Keratinocyte (primary cell): ENCODE results near the gene PDE6G. TPM values are rescaled to one million over a fixed set of nuclear protein-coding genes. Genes with fewer than 3 reads are reported as not detected.

Source experiments
- DNase-seq: peaks from one replicate; pipeline ENCODE4 v3.0.0-alpha.2; 2011; ENCODE audit warnings: low read depth, missing footprints, low spot score
- FAIRE-seq: peaks from 2 replicates; lab custom pipeline; 2011; peaks lifted over from hg19 to GRCh38; lab: Jason Lieb, UNC
- H2AFZ ChIP-seq: 2 replicates; pipeline ENCODE4 v1.6.0; 2012; ENCODE audit warnings: low read length, control low read depth, inconsistent platforms; ENCODE audit not compliant: control insufficient read depth
- H3K27ac ChIP-seq: 2 replicates; pipeline ENCODE4 v1.5.1; 2011; ENCODE audit warnings: low read length; ENCODE audit not compliant: control insufficient read depth, insufficient read depth
- H3K27me3 ChIP-seq: 3 replicates; pipeline ENCODE4 v1.6.0; 2011; ENCODE audit warnings: low read length; ENCODE audit not compliant: control insufficient read depth, insufficient read depth; ENCODE audit errors: extremely low read depth
- H3K36me3 ChIP-seq, 2 experiments: 2 replicates in 1 of 2; 3 replicates in 1 of 2; pipeline ENCODE4 v1.5.1; 2011; ENCODE audit warnings: low read length in 2 of 2, mild to moderate bottlenecking in 1 of 2; ENCODE audit not compliant: control insufficient read depth in 2 of 2, insufficient read depth in 2 of 2; ENCODE audit errors: extremely low read depth in 1 of 2
- H3K4me1 ChIP-seq: 3 replicates; pipeline ENCODE4 v1.5.1; 2011; ENCODE audit warnings: low read length; ENCODE audit not compliant: control insufficient read depth, insufficient read depth; ENCODE audit errors: extremely low read depth
- H3K4me2 ChIP-seq: 3 replicates; pipeline ENCODE4 v1.6.0; 2011; ENCODE audit warnings: low read depth, low read length; ENCODE audit not compliant: control insufficient read depth, insufficient read depth; ENCODE audit errors: extremely low read depth
- H3K4me3 ChIP-seq, 3 experiments: fragments of 200-600 bp in 1 of 3; sonication (generic) in 1 of 3; 2 replicates in 2 of 3; 3 replicates in 1 of 3; pipeline ENCODE4 v1.5.1; 2011 to 2016; ENCODE audit warnings: low read length in 3 of 3, mild to moderate bottlenecking in 3 of 3, control low read depth in 2 of 3, inconsistent platforms in 1 of 3, low read depth in 1 of 3, mixed read lengths in 1 of 3, mixed run types in 1 of 3, moderate library complexity in 1 of 3; ENCODE audit not compliant: control insufficient read depth in 2 of 3, insufficient read depth in 2 of 3; ENCODE audit errors: extremely low read depth in 1 of 3
- H3K79me2 ChIP-seq: 2 replicates; pipeline ENCODE4 v1.6.0; 2012; ENCODE audit warnings: low read length; ENCODE audit not compliant: control insufficient read depth, insufficient read depth
- H3K9ac ChIP-seq: 3 replicates; pipeline ENCODE4 v1.6.0; 2011; ENCODE audit warnings: low read length; ENCODE audit not compliant: control insufficient read depth, insufficient read depth; ENCODE audit errors: extremely low read depth
- H3K9me1 ChIP-seq: 3 replicates; pipeline ENCODE4 v1.6.0; 2011; ENCODE audit warnings: low read length; ENCODE audit not compliant: control insufficient read depth, insufficient read depth; ENCODE audit errors: extremely low read depth
- H3K9me3 ChIP-seq: 2 replicates; pipeline ENCODE4 v1.5.1; 2012; ENCODE audit warnings: low read depth, low read length; ENCODE audit not compliant: control insufficient read depth
- H4K20me1 ChIP-seq: 3 replicates; pipeline ENCODE4 v1.6.0; 2011; ENCODE audit warnings: low read length; ENCODE audit not compliant: control insufficient read depth, insufficient read depth; ENCODE audit errors: extremely low read depth
- EZH2 ChIP-seq: IDR thresholded peaks from one replicate; pipeline ENCODE4 v1.6.1; 2012; ENCODE audit warnings: inconsistent platforms, mild to moderate bottlenecking, low read length, moderate library complexity
- dilution Hi-C: fragments of 300-500 bp; cut with MboI; formaldehyde crosslinking; loops from one replicate; pipeline ENCODE4 v1.7.0; 2020; ENCODE audit warnings: low sequenced_read_pairs; ENCODE audit not compliant: extremely low pct_ligation_motif_present
- polyA plus RNA-seq, 5 experiments: library from polyadenylated mRNA; depleted of rRNA in 3 of 5; stranded (reverse) in 3 of 5; stranded (forward) in 1 of 5; unstranded in 1 of 5; fragments of >200 nt; gene quantifications; 1 replicate in 1 of 5; 2 replicates in 3 of 5; 3 replicates in 1 of 5; pipeline versions ENCODE4 v1.2.1 to v1.2.3, GENCODE V29; 2011 to 2012; ENCODE audit warnings: missing spikeins in 2 of 5, low read depth in 1 of 5, low replicate concordance in 1 of 5
- TF ChIP-seq, protein P1 (sequence below), 3 experiments: IDR thresholded peaks in 1 of 3; conservative IDR thresholded peaks in 1 of 3; optimal IDR thresholded peaks in 1 of 3; 2 replicates in 2 of 3; 3 replicates in 1 of 3; pipeline versions ENCODE3 to v1.5.1; 2011; ENCODE audit warnings: low read length in 3 of 3, mild to moderate bottlenecking in 3 of 3, moderate library complexity in 2 of 3, control low read depth in 1 of 3, inconsistent platforms in 1 of 3; ENCODE audit not compliant: insufficient read depth in 2 of 3; ENCODE audit errors: extremely low read depth in 1 of 3

The PDE6G gene
- polyA plus RNA-seq, 1 donor (not counting 4 experiments of a cell fraction or from before 2014, with no cell fraction given), result not detected

- no peak overlapping the region for H2AFZ ChIP-seq
- peaks cover 34% of the 10 kb centered on the region for H3K79me2 ChIP-seq
- H3K4me2 ChIP-seq, result no peak overlapping the region
- H3K9me1 ChIP-seq, result no peaks in the 10 kb centered on the region
- peaks cover 27% of the 10 kb centered on the region for H3K4me1 ChIP-seq
- dilution Hi-C loops, result no loop called here
- no peak overlapping the region for H3K4me3 ChIP-seq
- H3K36me3 ChIP-seq, result peaks cover 9 to 17% of the 10 kb centered on the region in 2 experiments
- H4K20me1 ChIP-seq, result no peaks in the 10 kb centered on the region
- no peaks in the 10 kb centered on the region for H3K9me3 ChIP-seq
- no peak overlapping the region for H3K27ac ChIP-seq
- no peaks in the 10 kb centered on the region for H3K27me3 ChIP-seq
- DNase-seq (no peak), FAIRE-seq (no peak)
- TF ChIP-seq, protein P1, sequence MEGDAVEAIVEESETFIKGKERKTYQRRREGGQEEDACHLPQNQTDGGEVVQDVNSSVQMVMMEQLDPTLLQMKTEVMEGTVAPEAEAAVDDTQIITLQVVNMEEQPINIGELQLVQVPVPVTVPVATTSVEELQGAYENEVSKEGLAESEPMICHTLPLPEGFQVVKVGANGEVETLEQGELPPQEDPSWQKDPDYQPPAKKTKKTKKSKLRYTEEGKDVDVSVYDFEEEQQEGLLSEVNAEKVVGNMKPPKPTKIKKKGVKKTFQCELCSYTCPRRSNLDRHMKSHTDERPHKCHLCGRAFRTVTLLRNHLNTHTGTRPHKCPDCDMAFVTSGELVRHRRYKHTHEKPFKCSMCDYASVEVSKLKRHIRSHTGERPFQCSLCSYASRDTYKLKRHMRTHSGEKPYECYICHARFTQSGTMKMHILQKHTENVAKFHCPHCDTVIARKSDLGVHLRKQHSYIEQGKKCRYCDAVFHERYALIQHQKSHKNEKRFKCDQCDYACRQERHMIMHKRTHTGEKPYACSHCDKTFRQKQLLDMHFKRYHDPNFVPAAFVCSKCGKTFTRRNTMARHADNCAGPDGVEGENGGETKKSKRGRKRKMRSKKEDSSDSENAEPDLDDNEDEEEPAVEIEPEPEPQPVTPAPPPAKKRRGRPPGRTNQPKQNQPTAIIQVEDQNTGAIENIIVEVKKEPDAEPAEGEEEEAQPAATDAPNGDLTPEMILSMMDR (optimal IDR thresholded peaks at IDR 0.05 in 1 of 3, IDR thresholded peaks at IDR 0.05 in 1 of 3, conservative IDR thresholded peaks at IDR 0.05 in 1 of 3; ENCODE audit: extremely low read depth in 1 of 3, insufficient read depth in 2 of 3, low read length in 3 of 3), result no peak
- TF ChIP-seq EZH2, result no peak
- no peak overlapping the region for H3K9ac ChIP-seq
Observed at GRCh38 chr17:81664051-81664470, 7.7 kb upstream of the PDE6G start.

GRCh38 chr17:81662002-81662401, 5.7 kb upstream of the PDE6G start:
- Histone ChIP-seq H3K27ac (no peak overlapping the region), H3K9me3 (no peaks in the 10 kb centered on the region), H3K4me1 (peaks cover 18% of the 10 kb centered on the region), H3K9ac (no peak overlapping the region), H4K20me1 (no peaks in the 10 kb centered on the region), H3K9me1 (no peaks in the 10 kb centered on the region), H3K79me2 (peaks cover 21% of the 10 kb centered on the region), H3K36me3 (peaks cover 8 to 12% of the 10 kb centered on the region in 2 experiments), H3K4me2 (no peak overlapping the region), H3K4me3 (no peak overlapping the region), H2AFZ (no peak overlapping the region), H3K27me3 (no peaks in the 10 kb centered on the region)
- dilution Hi-C loops, result no loop called here
- DNase-seq (no peak), FAIRE-seq (no peak)
- TF ChIP-seq, protein P1 (optimal IDR thresholded peaks at IDR 0.05 in 1 of 3, IDR thresholded peaks at IDR 0.05 in 1 of 3, conservative IDR thresholded peaks at IDR 0.05 in 1 of 3; ENCODE audit: extremely low read depth in 1 of 3, insufficient read depth in 2 of 3, low read length in 3 of 3), result no peak
- no peak for TF ChIP-seq EZH2
